HG03469 (cell line): ENCODE results near the gene FAM131C.

ENCODE experiments used
- ATAC-seq: cut with Tn5 transposase; IDR thresholded peaks from one replicate; pipeline ENCODE4 v1.9.1; 2021; ENCODE audit warnings: mild to moderate bottlenecking, moderate library complexity, moderate number of reproducible peaks; ENCODE audit not compliant: unreplicated experiment

The FAM131C gene

GRCh38 chr1:16077406-16078245 is 4.2 kb upstream of the FAM131C start:
- no peak for ATAC-seq

DNA sequence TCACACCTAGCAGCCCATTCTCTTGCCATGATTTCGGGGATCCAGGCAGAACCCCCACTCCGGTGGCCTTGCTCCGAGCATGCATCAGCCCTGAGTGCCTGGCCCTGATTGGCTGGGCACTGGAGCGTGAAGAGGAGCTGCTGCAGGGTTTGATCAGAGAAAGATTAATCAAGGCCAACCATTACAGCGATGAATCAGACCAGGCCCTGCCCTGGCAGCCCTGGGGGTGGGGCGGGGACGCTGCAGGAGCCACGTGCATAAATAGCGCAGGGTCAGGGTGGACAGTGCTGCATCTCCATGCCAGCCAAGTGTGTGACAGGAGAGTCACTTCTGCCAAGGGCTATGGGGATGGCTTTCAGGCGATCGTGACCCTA is 3.4 kb upstream of the FAM131C start:
- no peak for ATAC-seq

DNA sequence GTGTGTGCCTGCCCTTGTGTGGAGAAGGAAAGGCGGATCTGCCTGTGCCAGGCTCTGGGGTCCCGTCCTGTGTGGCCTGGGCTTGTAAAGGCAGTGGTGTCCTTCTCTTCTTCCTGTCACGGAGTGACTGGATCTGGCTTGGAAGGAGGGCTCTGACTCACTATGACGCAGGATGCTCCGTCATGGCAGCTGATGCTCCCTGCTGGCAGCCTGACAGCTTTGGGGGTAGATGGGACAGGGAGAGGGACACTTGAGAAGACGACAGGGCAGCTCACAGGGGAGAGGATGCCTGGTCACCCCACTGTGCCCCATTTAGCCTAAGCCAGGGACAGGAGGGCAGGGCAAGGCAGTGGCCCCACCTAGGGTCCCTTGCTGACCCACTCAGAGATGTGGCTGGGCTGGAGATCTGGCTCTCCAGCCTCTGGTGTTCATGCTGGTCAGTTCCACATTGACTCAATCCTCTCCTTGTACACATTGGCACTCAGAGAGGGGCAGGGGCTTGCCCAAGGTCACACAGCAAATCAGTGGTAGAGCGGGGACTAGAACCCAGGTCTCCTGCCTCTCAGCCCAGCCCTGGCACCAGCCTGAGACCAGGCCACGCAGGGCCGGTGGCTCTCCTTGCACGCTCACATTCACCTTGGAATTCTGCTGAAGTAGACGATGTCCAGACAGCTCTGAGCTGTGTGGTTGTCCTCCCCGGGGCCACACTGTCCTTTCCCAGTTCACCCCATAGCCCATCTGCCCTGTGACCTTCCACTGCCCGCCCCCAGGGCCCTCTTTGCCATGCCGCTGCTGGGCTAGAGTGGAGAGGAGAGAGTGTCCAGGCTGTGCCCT is 2.8 kb upstream of the FAM131C start:
- no peak for ATAC-seq

- ATAC-seq: no peak
Observed at GRCh38 chr1:16075337-16076030, 2.0 kb upstream of the FAM131C start.

DNA sequence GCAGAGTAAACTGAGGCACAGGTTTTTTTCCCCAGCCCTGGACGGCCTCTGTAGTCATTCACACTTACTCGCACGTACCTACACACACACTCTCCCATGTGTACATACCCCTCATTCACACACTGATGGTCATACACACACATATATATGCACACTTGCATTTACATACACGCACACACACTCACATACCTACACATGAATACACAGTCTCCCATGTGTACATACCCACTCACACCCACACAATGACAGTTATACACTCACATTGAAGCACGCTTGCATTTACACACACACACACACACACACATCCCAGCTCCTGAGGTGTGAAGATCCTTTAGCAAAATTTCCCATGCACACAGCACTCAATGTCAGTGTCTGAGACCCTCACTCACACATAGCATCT is 766 bp upstream of the FAM131C start:
- no peak for ATAC-seq

- no peak for ATAC-seq
Observed at GRCh38 chr1:16072616-16073484, 601 bp downstream of the FAM131C start.

- ATAC-seq: no peak
Observed at GRCh38 chr1:16072095-16072494, 1.4 kb downstream of the FAM131C start.

GRCh38 chr1:16071614-16072013 is 1.8 kb downstream of the FAM131C start:
- ATAC-seq: no peak

GRCh38 chr1:16070640-16071355 is 2.7 kb downstream of the FAM131C start:
- no peak for ATAC-seq

DNA sequence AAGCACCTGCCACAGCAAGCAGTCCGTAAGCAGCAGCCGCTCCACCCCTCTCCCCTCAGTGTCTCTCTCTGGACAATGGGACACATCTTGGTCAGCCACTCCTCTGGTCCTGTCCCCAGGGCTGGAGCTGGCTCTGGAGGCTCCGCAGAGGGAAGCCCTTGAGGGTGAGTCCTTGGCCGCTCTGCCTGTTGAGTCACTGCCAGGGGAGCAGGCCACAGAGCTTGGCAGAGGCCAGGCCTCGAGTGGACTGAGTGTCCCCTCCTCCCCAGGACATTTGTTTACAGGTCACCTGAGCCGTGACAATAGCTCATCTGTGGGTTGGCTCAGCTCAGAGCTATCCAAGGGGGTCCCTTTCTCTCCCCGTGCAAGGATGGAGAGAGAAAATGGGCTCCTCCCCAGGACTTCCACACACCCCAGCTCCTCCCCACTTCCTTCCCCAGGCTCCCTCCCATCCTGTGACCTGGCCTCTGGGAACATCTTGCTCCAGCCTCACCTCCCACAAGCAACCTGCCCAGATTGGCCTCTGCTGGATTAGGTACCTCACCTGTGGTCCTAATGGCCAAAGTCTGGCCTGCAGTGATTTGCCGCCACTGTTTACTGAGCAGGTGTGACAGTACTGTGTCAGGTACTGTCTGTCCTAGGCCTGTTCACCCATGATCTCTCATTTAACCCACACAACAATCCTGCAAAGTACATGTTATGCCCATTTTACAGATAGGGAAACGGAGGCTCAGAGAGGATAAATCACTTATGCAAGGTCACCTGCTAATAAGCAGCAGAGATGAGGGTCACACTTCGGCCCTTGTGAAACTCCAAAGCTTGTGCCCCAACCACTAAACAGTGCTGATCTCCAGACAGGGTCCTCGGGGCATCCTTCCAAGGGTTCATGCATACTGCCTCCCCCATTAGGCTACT is 4.8 kb downstream of the FAM131C start:
- no peak for ATAC-seq

DNA sequence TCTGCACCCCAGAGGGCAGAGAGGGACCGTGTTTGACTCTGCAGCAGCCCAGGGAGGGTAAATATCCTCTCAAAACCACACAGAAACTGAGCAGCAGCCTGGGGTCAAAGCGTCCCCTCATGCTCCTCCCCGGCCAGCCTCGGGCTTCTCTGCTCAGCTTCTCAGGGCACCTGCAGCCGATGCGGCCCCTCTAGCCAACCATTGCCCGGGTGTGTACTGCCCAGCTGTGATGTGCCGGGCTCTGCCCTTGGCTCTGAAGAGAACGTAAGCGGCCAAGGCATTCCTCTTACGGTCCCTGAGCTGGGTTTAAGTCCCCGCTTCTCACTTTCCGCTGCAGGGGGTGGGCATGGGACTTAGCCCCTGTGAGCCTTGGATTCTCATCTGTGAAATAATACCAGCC is 5.5 kb downstream of the FAM131C start:
- ATAC-seq: no peak

GRCh38 chr1:16067127-16067768 is 6.2 kb downstream of the FAM131C start:
- ATAC-seq: no peak

GRCh38 chr1:16066245-16066644 is 7.2 kb downstream of the FAM131C start:
- ATAC-seq: no peak

- no peak for ATAC-seq
Observed at GRCh38 chr1:16065269-16065576, 8.2 kb downstream of the FAM131C start.

DNA sequence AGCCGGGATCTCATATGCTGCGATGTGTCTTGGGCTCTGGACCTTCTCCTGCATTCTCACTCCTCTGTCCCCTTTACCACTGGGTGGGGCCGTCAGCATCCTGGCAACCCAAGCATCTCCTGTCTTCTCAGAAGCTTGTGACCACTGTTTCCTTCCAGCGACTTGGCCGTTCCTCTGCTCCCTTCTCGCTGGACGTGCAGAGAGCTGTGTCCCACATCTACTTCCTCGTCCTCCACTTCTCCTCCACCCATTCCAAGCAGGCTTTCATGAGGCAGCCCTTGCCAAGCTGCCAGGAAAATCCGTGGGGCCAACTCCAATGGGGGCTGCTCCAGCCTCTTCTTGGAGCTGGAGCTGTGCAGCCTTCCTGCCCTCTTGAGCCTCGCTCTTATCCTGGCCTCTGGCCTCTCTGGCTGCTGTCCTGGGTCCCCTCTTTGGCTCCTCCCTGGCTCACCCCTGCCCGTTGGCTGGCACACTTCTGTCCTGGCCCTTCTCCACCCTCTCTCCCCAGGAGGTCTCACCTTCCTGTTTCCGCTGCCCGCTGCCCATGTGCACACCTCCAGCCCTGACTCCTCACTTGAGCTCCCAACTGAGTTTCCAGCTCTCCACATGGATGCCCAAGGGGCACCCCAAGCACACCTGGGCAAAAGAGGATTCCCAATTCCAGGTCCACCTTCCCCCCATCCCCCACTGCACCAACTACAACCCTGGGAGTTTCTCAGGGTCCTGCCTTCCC is 8.7 kb downstream of the FAM131C start:
- ATAC-seq: no peak

GRCh38 chr1:16063921-16064320 is 9.5 kb downstream of the FAM131C start:
- ATAC-seq: no peak

DNA sequence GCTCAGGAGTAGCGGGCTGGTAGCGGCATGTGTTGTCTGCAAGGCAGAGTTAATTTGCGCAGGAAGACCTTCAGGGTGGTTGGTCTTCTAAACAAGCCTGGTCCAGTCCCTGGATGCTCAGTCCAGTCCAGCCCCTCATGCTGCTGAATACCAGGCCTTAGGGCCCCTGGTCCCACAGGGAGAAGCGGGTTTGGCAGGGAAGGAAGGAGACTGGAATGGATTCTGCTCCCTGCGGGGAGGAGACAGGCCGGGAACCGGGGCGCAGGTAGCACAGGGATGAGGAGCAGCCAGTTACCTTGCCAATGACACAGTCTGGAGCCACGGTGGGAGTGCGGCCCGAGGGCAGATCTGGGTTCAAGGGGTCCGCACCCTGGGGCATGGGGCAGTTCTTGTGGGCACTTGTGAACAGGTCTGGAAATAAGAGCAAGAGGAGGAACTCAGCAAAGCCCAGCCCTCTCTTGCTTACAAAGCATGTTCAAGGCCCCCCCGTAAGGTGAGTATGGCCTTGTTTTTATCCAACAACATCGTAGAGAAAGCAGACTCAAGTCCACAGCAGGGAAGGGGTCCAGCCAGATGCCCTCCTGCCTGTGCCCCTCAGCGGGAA is 10.1 kb downstream of the FAM131C start:
- no peak for ATAC-seq
